ENCODE data around the gene MAPK14.
"Not testable (repeated sequence)": the region's sequence is repeated elsewhere in the genome, so short reads cannot be mapped to it uniquely, and the experiment has no call there.

Gene MAPK14

GRCh38 chr6:36027501-36028087 lies at the start of gene MAPK14:
TSS of gene MAPK14 (plus strand) at chr6:36027808. CDS start at chr6:36028158, 350 bp downstream.
- DNase-seq (ENCODE audit: low read depth in 2 of 2, low spot score in 1 of 2), result peak; percentile 94 to 96

DNA sequence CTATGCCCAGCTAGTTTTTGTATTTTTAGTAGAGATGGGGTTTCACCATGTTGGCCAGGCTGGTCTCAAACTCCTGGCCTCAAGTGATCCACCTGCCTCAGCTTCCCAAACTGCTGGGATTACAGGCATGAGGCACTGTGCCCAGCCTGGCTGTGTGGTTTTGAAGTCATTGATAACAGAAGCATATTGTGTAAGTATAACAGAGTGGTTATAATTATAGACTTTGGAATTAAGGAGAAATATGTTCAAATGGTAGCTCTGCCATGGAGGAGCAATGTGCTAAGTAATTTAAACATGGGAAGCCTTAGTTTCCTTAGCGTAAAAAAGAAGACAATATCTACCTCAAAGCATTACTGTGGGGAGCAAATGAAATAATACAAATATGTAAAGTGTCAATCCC lies 47.5 kb upstream of the MAPK14 start:
- DNase-seq (ENCODE audit: low read depth in 2 of 2, low spot score in 1 of 2), result not testable (repeated sequence)

GRCh38 chr6:35980991-35981645 lies 46.5 kb upstream of the MAPK14 start:
- DNase-seq (ENCODE audit: low read depth in 2 of 2, low spot score in 1 of 2), result no peak

DNA sequence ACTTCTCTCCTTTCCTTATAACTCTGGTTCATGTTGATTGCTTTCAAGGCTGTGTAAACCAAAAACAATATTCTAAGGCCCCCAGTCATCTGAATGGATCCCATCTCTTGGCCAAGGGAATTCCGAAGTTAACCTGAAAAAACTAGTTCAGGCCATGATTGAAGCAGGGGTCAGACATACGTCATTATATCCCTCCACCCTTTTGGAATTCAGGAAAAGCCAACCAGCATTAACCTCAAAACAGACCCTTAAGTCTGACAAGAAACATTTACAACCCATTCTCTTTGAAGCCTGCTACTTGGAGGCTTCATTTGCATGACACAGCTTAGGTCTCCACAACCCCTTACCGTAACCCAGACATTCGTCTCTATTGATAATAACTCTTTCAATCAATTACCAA lies 42.9 kb upstream of the MAPK14 start:
- no peak for DNase-seq (ENCODE audit: low read depth in 2 of 2, low spot score in 1 of 2)

- DNase-seq (ENCODE audit: low read depth in 2 of 2, low spot score in 1 of 2), result not testable (repeated sequence)
Observed at GRCh38 chr6:35988047-35988446, 39.6 kb upstream of the MAPK14 start.

DNA sequence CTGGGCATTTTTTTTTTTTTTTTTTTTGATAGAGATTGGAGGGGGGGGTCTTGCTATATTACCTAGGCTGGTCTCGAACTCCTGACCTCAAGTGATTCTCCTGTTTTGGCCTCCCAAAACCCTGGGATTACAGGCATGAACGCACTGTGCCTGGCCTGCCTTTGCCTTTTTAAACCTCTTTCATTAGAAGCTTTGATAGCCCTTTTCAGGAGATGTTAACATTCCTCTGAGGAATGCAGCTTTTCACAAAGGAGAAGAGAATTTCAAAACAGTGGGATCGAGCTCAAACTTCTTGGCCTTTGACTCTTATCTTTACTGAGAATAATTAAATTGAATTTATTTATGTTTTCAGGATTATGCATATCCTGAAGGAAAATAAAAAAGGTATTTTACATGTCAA lies 34.5 kb upstream of the MAPK14 start:
- no peak for DNase-seq (ENCODE audit: low read depth in 2 of 2, low spot score in 1 of 2)

DNA sequence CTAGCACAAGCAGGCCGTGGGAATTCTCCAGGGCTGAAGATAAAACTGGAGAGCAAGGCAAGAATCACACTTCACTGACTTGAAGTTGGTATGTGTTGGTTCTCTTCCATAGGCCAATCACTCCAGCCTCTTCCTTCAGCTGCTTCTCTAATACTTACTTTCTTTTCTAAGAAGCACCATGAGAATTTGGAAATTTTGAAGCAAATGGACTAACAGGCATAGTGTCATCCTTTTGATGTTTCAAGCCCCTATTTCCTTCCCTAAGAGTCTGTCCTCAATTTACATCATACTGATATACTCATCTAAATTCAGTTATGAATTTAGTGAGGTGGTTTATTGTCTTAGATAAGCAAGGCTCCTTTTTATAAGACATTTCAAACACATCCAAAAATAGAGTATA lies 27.2 kb upstream of the MAPK14 start:
- DNase-seq (ENCODE audit: low read depth in 2 of 2, low spot score in 1 of 2), result no peak

DNA sequence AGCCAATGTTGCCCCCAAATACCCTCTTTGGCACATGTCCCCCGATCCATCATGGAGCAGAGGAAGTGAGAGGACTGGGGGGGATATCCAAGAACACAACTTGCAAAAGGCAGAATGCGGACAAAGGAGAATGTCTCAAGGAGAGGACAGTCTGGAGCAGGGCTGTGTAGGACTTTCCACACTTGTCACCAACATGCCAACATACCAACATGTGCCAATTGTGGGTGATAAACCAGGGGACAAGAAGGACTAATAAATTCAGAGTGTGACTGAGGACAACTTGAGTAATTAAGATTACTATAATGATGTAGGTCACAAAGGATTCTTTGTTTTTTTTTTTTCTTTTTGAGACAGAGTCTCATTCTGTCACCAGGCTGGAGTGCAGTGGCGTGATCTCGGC lies 11.9 kb upstream of the MAPK14 start:
- no peak for DNase-seq (ENCODE audit: low read depth in 2 of 2, low spot score in 1 of 2)

DNA sequence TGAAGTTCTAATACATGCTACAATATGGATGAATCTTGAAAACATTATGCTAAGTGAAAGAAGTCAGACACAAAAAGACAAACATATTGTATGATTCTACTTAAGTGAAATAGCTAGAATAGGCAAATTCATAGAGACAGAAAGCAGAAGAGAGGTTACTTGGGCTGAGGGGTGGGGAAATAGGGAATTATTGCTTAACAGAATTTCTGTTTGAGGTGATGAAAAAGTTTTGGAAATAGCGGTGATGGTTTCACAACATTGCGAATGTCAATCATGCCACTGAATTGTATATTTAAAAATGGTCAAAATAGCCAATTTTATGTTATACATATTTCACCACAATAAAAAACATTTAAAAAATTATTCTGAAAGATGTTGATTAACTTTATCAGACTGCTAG lies 9.3 kb upstream of the MAPK14 start:
- DNase-seq (ENCODE audit: low read depth in 2 of 2, low spot score in 1 of 2), result no peak

DNA sequence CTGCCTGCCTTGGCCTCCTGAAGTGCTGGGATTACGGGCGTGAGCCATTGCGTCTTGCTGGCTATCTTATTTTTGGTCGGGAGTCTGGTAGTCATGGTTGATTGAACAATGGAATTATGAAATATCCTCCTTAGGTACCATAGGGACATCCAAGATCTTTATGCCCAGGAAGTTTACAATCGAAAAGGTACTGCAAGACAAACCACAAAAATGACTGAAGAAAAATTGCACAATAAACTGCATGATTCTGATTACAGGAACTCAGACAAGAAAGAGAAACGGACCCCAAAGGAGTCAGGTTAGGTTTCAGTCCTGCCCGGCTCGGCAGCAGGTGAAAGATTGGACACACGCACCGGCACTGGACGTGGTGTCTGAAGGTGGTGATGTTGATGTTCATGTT lies 8.4 kb upstream of the MAPK14 start:
- no peak for DNase-seq (ENCODE audit: low read depth in 2 of 2, low spot score in 1 of 2)

DNA sequence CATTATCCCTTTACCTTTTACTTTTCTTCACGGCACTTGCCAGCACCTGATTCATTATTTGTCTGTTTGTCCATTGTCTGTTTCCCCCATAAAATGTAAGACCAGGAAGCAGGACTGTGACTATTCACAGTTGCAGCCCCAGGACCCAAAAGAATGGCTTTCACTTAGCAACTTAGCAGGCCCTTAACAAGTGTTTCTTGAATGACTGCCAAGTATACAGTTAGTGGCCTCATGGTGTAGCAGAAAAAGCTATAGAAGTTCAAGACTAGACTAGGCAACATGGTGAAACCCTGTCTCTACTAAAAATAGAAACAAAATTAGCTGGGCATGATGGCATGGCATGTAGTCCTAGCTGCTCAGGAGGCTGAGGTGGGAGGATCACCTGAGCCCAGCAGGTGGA lies 7.5 kb upstream of the MAPK14 start:
- DNase-seq (ENCODE audit: low read depth in 2 of 2, low spot score in 1 of 2), result no peak

DNA sequence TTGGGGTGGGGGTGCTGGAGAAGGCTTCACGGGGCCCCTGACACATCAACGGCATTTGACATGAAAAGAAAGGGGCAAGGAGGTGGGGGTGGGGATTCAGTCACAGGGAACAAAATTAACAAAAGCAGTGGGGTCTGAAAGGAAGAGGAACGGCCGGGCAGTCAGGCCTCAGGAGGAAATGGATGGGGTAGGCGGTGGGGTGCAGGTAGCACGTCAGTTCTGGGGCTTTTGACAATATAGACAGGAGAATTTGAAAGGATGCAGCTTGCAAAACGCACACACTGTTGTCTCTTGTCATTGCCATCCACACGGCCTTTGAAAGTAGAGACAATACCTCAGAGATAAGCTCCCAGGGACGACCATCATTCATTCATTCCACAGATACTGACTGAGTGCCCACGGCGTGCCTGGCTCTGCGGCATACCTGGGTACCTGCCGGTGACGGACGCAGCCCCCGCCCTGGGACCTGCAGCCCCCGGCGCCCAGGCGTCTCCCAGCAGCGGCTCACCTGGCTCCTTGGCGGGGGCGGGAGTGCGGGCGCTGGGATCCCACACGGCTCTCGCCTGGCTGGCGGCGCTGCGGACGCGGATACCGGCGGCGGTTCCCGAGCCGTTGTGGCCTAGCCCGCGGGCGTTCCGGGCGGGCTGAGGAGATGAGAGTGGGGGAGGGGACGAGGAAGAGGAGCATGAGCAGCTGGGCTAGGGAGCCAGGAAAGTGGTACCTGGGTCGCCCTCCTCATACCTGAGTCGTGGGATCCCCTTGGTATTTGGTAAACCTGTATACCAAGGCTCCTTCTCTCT lies 3.4 kb upstream of the MAPK14 start, which contains the start of gene SLC26A8:
SLC26A8 (minus strand) TSS at position 646 of the 800 bp plus-strand sequence. CDS start 4,934 bp downstream, outside the sequence.
- no peak for DNase-seq (ENCODE audit: low read depth in 2 of 2, low spot score in 1 of 2)

GRCh38 chr6:36025260-36025931 lies 2.2 kb upstream of the MAPK14 start:
- DNase-seq (ENCODE audit: low read depth in 2 of 2, low spot score in 1 of 2), result no peak

DNA sequence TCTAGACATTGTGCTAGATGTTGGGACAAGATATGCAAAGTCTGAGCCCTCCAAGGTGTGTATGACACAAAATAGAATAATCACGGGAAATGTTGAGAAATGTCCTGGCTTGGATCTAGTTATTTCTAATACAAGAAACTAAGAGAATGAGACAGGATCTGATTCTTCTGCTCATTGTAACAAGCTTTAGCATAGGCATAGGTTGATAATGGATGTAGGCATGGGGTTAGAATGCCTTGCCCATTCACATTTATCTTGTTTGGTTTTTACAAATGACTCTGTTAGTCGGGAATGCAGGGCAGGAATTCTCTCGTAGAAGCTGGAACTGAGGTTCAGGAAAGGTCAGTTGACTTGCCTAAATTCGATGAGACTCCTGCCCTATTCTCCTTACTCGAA lies 1.7 kb upstream of the MAPK14 start:
- no peak for DNase-seq (ENCODE audit: low read depth in 2 of 2, low spot score in 1 of 2)

DNA sequence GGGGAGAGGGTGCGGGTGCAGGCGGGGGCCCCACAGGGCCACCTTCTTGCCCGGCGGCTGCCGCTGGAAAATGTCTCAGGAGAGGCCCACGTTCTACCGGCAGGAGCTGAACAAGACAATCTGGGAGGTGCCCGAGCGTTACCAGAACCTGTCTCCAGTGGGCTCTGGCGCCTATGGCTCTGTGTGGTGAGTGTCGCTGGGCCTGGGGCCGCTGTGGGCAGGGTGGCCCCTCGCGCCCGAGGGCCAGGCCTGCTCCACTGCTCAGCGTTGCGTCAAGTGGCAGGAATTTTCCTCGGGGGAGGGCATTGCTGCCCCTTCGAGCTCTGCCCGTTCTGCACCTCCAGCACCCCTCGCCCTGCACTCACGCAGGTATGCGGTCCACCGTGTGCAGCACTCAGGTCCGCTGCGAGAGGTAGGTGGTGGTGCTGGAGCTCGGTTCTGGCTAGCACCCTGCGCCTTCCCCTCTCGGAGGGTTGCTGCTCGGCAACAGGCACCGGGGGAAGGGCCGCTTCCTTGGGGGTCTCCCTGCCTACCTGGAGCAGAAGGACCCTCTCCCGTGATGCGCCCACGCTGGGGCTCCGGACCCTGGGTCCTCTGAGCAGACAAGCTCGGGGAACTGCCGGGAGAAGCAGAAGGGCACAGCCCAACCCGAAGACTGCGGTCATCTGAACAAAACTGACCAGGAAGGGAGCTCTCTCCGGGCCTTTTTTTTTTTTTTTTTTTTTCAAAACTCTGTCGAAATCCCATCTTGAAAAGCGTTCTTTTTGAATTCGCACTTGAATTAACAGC lies 674 bp downstream of the MAPK14 start:
- no peak for DNase-seq (ENCODE audit: low read depth in 2 of 2, low spot score in 1 of 2)

GRCh38 chr6:36028877-36029324 lies 1.3 kb downstream of the MAPK14 start:
- peak; percentile 52 to 60 for DNase-seq (ENCODE audit: low read depth in 2 of 2, low spot score in 1 of 2)

DNA sequence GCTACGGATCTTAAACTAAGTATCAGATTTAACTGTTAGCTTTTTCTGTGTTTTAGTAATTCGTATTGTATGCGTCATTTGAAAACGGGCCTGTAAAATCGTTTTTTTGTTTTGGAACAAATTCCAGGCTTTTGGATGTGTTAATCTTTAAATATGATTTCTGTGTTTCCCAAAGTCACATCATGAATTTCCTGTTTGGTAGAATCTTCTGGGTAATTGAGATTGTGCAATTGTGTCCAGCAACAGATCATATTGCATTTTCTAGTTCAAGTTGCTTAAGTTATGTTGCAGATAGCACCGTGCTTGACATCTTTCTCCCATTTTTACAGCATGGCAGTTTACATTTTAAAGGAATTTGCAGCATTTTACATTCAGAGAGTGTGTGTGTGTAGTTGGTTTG lies 1.9 kb downstream of the MAPK14 start:
- DNase-seq (ENCODE audit: low read depth in 2 of 2, low spot score in 1 of 2), result no peak

GRCh38 chr6:36032261-36032660 lies 4.7 kb downstream of the MAPK14 start:
- DNase-seq (ENCODE audit: low read depth in 2 of 2, low spot score in 1 of 2), result no peak

DNA sequence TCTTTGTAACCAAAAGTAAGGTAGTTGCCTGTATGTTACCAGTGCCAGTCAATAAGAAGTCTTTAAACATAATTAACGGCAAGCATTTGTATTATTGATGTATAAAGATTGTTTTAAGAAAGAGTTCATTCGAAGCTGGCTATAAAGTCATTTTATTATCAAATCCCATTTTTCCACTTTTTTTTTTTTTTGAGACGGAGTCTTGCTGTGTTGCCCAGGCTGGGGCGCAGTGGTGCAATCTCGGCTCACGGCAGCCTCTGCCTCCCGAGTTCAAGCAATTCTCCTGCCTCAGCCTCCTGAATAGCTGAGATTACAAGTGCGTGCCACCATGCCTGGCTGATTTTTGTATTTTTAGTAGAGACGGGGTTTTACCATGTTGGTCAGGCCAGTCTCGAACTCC lies 5.5 kb downstream of the MAPK14 start:
- not testable (repeated sequence) for DNase-seq (ENCODE audit: low read depth in 2 of 2, low spot score in 1 of 2)

GRCh38 chr6:36033935-36034334 lies 6.3 kb downstream of the MAPK14 start:
- peak in 1 of 2 donors; percentile 23 for DNase-seq (ENCODE audit: low read depth in 2 of 2, low spot score in 1 of 2)

DNA sequence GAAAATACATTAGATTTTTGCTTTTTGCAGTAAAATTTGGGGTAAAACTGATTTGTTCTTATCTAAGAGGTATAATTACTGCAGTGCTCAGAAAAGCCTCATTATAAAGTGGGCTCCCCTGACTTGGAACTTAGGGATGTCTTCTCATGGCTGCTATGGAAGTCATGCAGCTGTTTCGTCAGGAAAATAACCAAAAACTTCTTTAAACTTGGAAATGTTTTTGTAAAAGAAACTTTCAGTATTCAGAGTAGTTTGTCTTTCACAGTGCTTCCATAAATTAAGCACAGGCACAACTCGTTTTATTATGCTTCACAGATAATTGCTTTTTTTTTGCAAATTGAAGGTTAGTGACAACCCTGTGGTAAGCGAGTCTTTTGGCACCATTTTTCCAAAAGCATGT lies 6.8 kb downstream of the MAPK14 start:
- DNase-seq (ENCODE audit: low read depth in 2 of 2, low spot score in 1 of 2), result no peak

All from stimulated activated CD8-positive, alpha-beta memory T cell treated with anti-CD3 and anti-CD28 coated beads, Interleukin-4, amount 100 ng/mL, for 4 hours (primary cell).